Osteoblast (primary cell): ENCODE data around the gene APOA4. TPM values are rescaled to one million over a fixed set of nuclear protein-coding genes. Genes with fewer than 3 reads are reported as not detected.
A peak's percentile ranks its signal among the peaks of the same experiment; 100 is the strongest.

Experiments
- DNase-seq: peaks from one replicate; pipeline ENCODE4 v3.0.0; 2011; ENCODE audit warnings: low spot score, mixed read lengths; ENCODE audit not compliant: insufficient read length; ENCODE audit errors: missing footprints
- H2AFZ ChIP-seq: 2 replicates; pipeline ENCODE4 v1.6.0; 2011; ENCODE audit warnings: mild to moderate bottlenecking, low read length
- H3K27ac ChIP-seq: 2 replicates; pipeline ENCODE4 v1.5.1; 2011; ENCODE audit warnings: mild to moderate bottlenecking, low read depth, low read length, moderate library complexity
- H3K27me3 ChIP-seq: 2 replicates; pipeline ENCODE4 v1.6.0; 2012; ENCODE audit warnings: mild to moderate bottlenecking, control low read depth, inconsistent platforms, low read length, moderate library complexity; ENCODE audit not compliant: insufficient read depth
- H3K36me3 ChIP-seq: 2 replicates; pipeline ENCODE4 v1.5.1; 2011; ENCODE audit warnings: mild to moderate bottlenecking, low read length, control low read depth, moderate library complexity; ENCODE audit not compliant: insufficient read depth
- H3K4me1 ChIP-seq: 2 replicates; pipeline ENCODE4 v1.5.1; 2011; ENCODE audit warnings: mild to moderate bottlenecking, low read length, control low read depth, moderate library complexity; ENCODE audit not compliant: insufficient read depth
- H3K4me2 ChIP-seq: 2 replicates; pipeline ENCODE4 v1.6.0; 2011; ENCODE audit warnings: mild to moderate bottlenecking, low read length; ENCODE audit not compliant: insufficient read depth
- H3K4me3 ChIP-seq: fragments of 200-600 bp; sonication (generic); 3 replicates; pipeline ENCODE4 v1.5.1; 2012; ENCODE audit warnings: mild to moderate bottlenecking, low read length, inconsistent platforms; ENCODE audit not compliant: insufficient read depth
- H3K79me2 ChIP-seq: 2 replicates; pipeline ENCODE4 v1.6.0; 2012; ENCODE audit warnings: mild to moderate bottlenecking, low read length, control low read depth, inconsistent platforms; ENCODE audit not compliant: insufficient read depth
- H3K9me3 ChIP-seq: 2 replicates; pipeline ENCODE4 v1.5.1; 2011; ENCODE audit warnings: low read depth, low read length, control low read depth
- H4K20me1 ChIP-seq: 2 replicates; pipeline ENCODE4 v1.6.0; 2012; ENCODE audit warnings: mild to moderate bottlenecking, low read length, control low read depth; ENCODE audit not compliant: insufficient read depth
- total RNA-seq: library from RNA; depleted of rRNA; stranded (reverse); fragments of >200 nt; gene quantifications from 2 replicates; pipeline ENCODE4 v1.2.3, GENCODE V29; 2012
- TF ChIP-seq, protein P1 (sequence below): IDR thresholded peaks from 2 replicates; pipeline ENCODE4 v1.5.1; 2011; ENCODE audit warnings: mild to moderate bottlenecking, low read depth, low read length, moderate library complexity; ENCODE audit errors: extremely low read depth

The APOA4 gene
- total RNA-seq, 1 donor: not detected

DNA sequence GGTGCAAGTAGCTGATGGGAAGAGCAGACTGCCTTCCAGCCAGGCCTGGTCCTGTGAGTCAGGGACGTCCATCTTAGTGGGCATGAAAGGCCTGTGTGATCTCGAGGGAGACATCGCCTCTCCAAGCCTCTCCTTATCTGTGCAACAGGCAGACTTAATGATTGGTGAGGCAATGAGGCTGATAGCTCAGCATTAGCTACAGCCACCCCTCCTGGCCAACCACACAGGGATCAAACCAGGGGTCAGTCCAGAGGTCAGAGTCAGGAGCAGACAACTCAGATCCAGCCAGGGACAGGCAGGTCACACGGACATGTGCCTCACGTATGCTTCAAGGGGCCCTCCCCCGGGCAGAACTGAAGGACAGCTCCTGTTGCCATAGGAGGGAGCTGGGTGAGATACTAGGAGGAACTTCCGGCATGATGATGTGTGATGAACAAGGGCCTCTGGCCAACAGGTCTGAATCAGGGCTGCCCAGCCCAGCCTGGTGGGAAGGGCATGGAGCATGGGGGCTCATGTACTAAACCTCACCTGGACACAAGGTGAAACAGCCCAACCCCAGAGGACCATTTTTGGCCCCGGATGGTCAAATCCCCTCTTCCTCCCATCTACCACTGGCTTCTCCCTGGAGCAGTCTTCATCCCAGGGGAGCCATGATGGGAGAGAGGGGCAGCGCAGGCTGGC lies 3.8 kb upstream of the APOA4 start:
- Histone ChIP-seq H3K9me3 (no peaks in the 10 kb centered on the region), H3K79me2 (no peaks in the 10 kb centered on the region), H3K4me1 (peaks cover 9% of the 10 kb centered on the region), H4K20me1 (no peaks in the 10 kb centered on the region), H2AFZ (no peak overlapping the region), H3K4me2 (no peak overlapping the region), H3K4me3 (no peak overlapping the region), H3K27me3 (no peaks in the 10 kb centered on the region), H3K36me3 (no peaks in the 10 kb centered on the region), H3K27ac (no peak overlapping the region)
- TF ChIP-seq, protein P1, sequence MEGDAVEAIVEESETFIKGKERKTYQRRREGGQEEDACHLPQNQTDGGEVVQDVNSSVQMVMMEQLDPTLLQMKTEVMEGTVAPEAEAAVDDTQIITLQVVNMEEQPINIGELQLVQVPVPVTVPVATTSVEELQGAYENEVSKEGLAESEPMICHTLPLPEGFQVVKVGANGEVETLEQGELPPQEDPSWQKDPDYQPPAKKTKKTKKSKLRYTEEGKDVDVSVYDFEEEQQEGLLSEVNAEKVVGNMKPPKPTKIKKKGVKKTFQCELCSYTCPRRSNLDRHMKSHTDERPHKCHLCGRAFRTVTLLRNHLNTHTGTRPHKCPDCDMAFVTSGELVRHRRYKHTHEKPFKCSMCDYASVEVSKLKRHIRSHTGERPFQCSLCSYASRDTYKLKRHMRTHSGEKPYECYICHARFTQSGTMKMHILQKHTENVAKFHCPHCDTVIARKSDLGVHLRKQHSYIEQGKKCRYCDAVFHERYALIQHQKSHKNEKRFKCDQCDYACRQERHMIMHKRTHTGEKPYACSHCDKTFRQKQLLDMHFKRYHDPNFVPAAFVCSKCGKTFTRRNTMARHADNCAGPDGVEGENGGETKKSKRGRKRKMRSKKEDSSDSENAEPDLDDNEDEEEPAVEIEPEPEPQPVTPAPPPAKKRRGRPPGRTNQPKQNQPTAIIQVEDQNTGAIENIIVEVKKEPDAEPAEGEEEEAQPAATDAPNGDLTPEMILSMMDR: no peak
- peak; percentile 77 for DNase-seq

GRCh38 chr11:116825854-116826750 lies 3.0 kb upstream of the APOA4 start:
- Histone ChIP-seq H3K36me3 (no peaks in the 10 kb centered on the region), H3K79me2 (no peaks in the 10 kb centered on the region), H3K4me3 (no peak overlapping the region), H3K9me3 (no peaks in the 10 kb centered on the region), H4K20me1 (no peaks in the 10 kb centered on the region), H3K4me2 (no peak overlapping the region), H3K4me1 (peaks cover 9% of the 10 kb centered on the region), H2AFZ (no peak overlapping the region), H3K27ac (no peak overlapping the region), H3K27me3 (no peaks in the 10 kb centered on the region)
- TF ChIP-seq, protein P1: no peak
- no peak for DNase-seq

GRCh38 chr11:116825434-116825833 lies 2.3 kb upstream of the APOA4 start:
- no peak overlapping the region for H2AFZ ChIP-seq
- H3K4me3 ChIP-seq: no peak overlapping the region
- no peak for DNase-seq
- no peaks in the 10 kb centered on the region for H3K36me3 ChIP-seq
- H3K79me2 ChIP-seq: no peaks in the 10 kb centered on the region
- H3K4me2 ChIP-seq: no peak overlapping the region
- peaks cover 9% of the 10 kb centered on the region for H3K4me1 ChIP-seq
- H3K27ac ChIP-seq: no peak overlapping the region
- no peaks in the 10 kb centered on the region for H4K20me1 ChIP-seq
- TF ChIP-seq, protein P1: no peak
- no peaks in the 10 kb centered on the region for H3K27me3 ChIP-seq
- no peaks in the 10 kb centered on the region for H3K9me3 ChIP-seq

DNA sequence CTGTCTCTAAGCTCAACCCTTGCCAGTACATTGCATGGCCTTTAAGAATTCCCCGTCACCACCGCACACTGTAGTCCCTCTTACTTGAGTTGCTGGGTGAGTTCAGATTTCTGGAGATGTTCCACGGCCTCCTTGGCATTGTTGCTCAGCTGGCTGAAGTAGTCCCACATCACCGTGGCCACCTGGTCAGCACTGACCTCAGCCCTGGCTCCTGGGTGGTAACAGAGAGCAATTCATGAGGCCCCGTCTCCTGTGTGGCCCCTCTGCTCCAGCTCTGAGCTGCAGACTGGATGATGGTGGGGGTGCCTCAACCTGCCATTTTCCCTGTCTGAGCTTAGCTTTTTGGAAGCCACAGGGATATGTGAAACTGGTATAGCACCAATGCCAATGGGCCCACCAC lies 529 bp downstream of the APOA4 start:
- H3K36me3 ChIP-seq: no peaks in the 10 kb centered on the region
- no peaks in the 10 kb centered on the region for H3K4me1 ChIP-seq
- no peak for DNase-seq
- H3K79me2 ChIP-seq: no peaks in the 10 kb centered on the region
- H3K4me2 ChIP-seq: no peak overlapping the region
- H4K20me1 ChIP-seq: no peaks in the 10 kb centered on the region
- no peak overlapping the region for H3K27ac ChIP-seq
- no peak overlapping the region for H2AFZ ChIP-seq
- H3K4me3 ChIP-seq: no peak overlapping the region
- TF ChIP-seq, protein P1: no peak
- no peaks in the 10 kb centered on the region for H3K9me3 ChIP-seq
- H3K27me3 ChIP-seq: no peaks in the 10 kb centered on the region
